Measurements from ENCODE around the gene DLX4.

DLX4 gene

GRCh38 chr17:49946964-49947584, 21.9 kb upstream of the DLX4 start:
- DNase-seq (ENCODE audit: low spot score), result no peak

DNA sequence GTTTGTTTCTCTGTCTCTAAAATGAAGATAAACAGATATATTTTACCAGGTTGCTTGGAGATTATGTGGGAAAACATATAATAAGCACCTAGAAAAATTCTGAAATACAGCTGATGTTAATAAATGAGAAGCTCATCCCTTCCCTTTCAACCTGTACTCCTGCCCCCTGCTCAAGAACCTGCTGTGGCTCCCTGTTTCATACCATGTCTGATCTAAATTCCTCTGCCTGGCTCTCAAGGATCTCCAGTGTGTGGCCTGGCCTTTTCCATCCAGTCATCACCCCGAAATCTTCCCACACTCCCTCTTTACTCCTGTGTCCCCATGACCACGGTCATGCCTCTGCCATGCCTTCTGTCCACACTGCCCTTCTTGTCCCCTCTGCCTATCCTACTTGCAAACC, 19.4 kb upstream of the DLX4 start:
- DNase-seq (ENCODE audit: low spot score), result no peak

- DNase-seq (ENCODE audit: low spot score), result no peak
These were observed 17.5 kb upstream of the DLX4 start for GRCh38 chr17:49951362-49952082.

DNA sequence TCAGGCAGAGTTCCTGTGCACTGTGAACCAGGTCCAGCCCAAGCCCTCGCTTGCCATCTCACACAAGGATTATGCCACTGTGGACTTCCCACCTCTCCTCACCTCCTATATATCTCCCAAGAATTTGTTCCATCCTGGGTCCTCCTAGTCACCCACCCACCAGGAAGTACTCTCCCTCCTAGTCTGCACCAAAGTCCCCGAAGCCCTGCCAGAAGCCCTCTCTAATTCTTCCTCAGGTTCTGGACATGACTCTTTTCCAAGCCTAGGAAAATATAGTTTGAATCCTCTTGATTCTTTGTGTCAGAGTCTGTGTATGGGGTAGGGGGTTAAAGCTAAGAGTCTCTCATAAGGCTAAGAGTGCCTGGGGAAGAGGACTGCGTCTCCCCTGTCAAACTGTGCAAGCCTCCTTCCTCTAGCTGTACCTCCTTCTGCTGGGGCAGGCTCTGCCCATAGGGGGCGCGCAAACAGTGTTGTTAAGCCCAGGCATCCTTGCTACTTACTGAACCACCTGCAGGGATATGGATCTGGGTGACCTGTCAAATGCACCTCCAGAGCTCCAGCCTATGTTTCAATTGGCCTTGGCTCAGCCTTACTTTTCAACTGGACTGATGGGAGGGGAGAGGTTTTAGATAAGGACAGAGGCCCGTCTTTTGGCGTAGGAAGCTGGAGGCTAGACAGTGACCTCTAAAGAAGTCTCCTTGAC, 16.6 kb upstream of the DLX4 start:
- peak; percentile 95 for DNase-seq (ENCODE audit: low spot score)

DNA sequence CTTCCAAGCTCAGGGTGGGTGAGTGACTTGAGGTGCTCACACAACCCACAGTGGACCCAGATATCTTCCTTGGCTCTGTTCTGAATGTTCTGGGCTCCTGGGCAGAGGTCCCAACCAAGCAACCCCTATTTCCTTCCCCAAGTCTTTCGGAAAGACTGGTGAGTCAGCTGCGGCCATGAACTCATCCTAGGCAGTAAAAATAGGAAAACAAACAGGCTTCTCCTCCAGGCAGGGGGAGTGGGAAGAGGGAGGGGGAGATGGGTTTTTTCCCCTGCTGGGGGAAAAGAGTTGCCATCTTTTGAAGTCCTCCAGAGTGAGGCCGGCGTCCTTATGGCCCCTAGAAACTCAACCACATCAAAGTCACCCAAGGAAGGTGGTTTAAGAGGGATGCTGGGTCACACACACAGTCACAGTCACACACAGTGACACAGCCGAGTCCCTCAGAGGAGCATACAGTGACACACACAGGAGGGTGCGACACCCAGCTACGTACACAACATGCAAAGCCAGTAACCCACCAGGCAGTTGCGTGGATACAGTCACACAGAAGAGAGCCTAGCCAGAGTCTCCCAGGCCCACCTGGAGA, 16.0 kb upstream of the DLX4 start:
- no peak for DNase-seq (ENCODE audit: low spot score)

GRCh38 chr17:49955157-49955556, 13.8 kb upstream of the DLX4 start:
- DNase-seq (ENCODE audit: low spot score), result no peak

- DNase-seq (ENCODE audit: low spot score), result no peak
These were observed 12.2 kb upstream of the DLX4 start for GRCh38 chr17:49956780-49957179.

DNA sequence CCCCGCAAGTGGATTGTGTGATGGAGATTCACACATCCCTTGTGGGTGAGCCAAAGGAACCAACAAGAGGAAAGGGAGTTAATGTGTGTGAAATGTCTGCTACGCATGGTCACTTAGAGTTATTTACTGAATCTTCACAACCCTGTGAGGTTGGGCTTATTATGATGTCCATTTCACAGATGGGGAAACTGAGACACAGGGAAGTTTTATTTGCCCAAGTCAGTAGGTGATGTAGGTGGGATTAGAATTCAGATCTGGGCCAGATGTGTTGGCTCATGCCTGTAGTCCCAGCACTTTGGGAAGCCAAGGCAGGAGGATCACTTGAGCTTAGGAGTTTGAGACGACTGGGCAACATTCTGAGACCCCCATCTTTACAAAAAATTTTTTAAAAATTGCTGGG, 11.6 kb upstream of the DLX4 start:
- no peak for DNase-seq (ENCODE audit: low spot score)

- no peak for DNase-seq (ENCODE audit: low spot score)
These were observed 10.3 kb upstream of the DLX4 start for GRCh38 chr17:49958723-49959122.

DNA sequence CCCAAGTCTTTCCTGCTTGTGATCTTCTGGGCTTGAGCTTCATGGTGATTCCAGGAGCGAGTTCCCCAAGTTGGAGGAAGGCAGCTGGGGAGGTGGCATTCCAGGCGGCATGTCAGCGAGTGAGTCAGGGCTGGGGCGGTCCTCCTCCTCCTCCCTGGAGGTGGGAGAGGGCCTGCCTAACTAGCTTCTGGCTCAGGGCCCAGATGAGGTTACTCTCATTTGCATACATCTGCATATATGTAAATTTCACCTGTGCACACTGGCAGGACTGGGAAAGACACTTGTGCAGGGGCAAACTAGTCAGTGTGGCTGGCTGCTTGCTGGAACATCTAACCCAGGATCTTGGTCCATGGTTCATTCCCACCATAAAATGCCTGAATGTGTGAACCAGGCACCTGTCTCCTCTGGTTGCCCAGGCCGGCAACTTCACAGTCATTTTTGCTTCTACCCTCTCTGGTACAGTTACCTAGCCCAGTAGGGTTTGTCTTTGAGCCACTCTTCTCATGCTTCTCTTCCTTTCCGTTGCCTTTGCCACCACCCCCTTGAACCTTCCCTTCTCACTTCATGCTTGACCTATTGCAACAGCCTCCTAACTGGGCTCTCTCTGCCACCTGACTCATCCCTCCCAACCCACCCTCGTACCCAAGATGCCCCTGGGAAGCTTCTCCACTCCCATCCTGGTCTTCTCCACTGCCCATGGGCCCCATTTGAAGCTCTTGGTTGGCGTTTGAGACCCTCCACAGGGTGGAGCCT, 9.6 kb upstream of the DLX4 start:
- no peak for DNase-seq (ENCODE audit: low spot score)

- DNase-seq (ENCODE audit: low spot score), result no peak
These were observed 6.2 kb upstream of the DLX4 start for GRCh38 chr17:49962599-49963308.

GRCh38 chr17:49963309-49963625, 5.7 kb upstream of the DLX4 start:
- no peak for DNase-seq (ENCODE audit: low spot score)

DNA sequence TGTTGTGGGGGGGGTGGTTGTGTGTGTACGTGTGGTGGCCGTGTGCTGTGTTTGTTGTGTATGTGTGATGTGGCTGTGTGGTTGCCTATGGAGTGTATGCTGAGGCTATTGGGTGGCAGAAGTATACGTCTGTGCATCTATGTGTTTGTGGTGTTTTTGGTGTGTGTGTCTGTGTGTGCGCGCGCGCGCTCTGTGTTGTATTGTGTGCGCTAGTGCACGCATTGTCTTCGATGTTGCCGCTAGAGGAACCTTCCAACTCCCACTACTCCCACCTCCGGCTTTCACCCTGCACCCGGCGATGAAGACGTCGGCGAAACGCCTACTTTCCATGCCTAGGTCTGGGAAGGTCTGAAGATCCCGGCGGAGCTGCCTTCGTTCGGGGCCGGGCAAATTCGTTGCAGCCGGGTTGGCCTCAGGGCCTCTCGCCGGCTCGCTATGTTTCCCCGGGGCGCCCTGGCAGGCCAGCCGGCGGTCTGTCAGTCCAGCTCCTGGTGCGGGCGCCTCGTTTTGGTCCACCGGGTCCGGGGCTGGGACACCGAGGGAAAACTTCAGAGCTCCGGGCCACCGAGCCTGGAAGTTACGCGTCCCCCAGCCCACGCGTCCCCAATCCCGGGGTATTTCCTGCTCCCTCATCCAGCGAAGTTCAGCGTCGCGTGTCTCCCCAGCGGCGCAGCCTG, 5.2 kb upstream of the DLX4 start:
- DNase-seq (ENCODE audit: low spot score), result no peak

GRCh38 chr17:49964303-49964768, 4.7 kb upstream of the DLX4 start:
- DNase-seq (ENCODE audit: low spot score), result no peak

GRCh38 chr17:49964769-49965523, 4.0 kb upstream of the DLX4 start:
- DNase-seq (ENCODE audit: low spot score), result no peak

GRCh38 chr17:49965524-49965909, 3.5 kb upstream of the DLX4 start:
- no peak for DNase-seq (ENCODE audit: low spot score)

GRCh38 chr17:49966767-49967166, 2.2 kb upstream of the DLX4 start:
- no peak for DNase-seq (ENCODE audit: low spot score)

DNA sequence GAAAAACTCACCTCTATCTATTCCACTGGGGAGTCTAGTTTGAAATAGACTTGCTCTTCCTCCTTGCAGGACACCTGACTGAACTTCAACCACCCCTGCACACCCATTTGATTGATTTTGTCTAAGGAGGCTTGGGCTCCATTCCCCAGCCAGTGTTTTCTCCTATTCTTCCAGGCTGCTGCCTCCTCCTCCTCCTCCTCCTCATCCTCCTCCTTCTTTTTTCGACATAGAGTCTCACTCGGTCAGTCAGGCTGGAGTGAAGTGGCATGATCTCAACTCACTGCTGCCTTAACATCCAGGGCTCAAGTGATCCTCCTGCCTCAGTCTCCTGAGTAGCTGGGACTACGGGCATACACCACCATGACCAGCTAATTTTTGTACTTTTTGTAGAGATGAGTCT, 1.8 kb upstream of the DLX4 start:
- DNase-seq (ENCODE audit: low spot score), result no peak

DNA sequence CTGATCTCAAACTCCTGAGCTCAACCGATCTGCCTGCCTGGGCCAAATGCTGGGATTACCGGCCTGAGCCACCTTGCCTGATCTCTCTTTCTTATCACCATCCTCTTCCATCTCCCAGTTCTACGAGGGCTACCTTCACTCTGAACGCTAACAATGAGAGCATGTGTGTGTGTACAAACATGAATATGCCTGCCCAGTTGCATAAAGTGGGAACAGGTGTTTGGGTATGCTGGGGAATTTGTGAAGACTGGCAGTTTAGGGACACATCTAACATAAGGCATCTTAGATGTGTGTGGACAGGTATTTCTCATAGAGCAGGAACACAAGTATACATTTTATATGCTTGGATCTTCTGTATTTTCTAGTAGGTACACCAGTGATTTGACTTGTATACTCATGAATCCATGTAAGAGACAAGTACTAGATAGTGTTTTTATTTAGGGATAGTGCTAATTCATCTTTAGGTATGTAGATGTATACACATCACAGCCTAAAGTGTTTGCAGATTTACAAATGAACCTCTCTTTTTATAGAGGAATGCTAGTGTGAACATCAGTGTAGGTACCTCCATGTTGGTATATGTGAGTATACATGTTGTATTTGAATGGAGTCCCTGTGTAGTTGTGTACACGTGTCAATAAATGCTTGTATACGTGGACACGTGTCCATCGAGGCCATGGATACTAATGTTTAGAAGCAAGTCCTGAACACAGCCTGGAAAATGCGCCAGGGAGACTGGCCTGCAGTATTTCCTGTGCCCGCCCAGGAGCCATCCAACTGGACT, 1.2 kb upstream of the DLX4 start:
- no peak for DNase-seq (ENCODE audit: low spot score)

All from HuH-7 (cell line).